ENCODE results near the gene MACO1. TPM values are rescaled to one million over a fixed set of nuclear protein-coding genes. Genes with fewer than 3 reads are reported as not detected.

The MACO1 gene
- polyA plus RNA-seq, 3 donors from 2014 or later, result 0.45 to 5.2 (median 3.7) TPM

DNA sequence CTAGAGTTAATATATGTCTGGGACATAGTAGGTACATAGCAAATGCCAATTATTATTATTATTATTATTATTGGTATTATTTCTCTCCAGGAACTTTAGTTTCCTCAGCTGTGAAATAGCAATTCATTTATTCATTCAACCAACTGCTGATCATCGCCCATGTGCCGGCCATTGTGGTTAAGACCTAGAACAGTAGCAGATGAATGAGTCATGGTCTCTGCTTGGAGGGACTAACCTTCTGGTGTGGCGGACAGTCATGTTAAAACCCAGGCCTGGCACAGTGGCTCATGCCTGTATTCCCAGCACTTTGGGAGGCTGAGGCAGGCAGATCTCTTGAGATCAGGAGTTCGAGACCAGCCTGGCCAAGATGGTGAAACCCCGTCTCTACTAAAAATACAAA lies 88.9 kb downstream of the MACO1 start:
- no peaks in the 10 kb centered on the region for H3K9me3 Mint-ChIP-seq
- DNase-seq, result no peak
- peaks cover 0 to 2% (median 0%) of the 10 kb centered on the region in 3 donors for H3K27me3 Mint-ChIP-seq (ENCODE audit: low read depth in 3 of 3)
- no peak overlapping the region for H3K27ac Mint-ChIP-seq
- no peak overlapping the region for H3K4me3 Mint-ChIP-seq
- no peaks in the 10 kb centered on the region for H3K36me3 Mint-ChIP-seq
- peaks cover 2 to 5% of the 10 kb centered on the region in 2 donors for H3K4me1 Mint-ChIP-seq

DNA sequence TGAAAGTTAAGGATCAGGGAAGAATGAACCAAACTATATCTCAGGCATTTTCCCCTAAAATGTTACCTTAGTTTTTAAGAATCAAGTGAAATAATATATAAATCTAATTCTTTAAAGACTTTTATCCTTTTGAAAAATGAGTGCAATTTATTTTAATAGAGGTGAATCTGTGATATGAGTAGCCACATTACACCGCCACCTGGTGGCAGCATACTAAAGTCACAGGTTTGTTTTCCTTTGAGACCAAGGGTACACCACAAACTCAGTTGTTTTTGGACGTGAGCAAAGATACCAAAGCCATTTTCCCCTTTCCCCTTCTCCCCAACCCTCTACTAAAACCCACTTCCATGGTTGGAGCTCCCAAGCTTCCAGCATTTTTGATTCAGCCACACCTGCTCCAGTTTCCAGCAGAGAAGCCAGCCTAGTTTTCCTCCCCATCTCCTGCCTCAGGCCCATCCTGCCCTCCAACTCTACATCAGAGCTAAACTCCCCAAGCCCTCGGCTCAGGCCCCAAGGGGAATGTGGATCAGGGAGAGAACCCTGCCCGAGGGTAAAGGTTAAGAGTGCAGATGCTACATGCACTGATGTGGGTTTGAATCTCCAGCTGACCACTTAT lies 89.9 kb downstream of the MACO1 start:
- no peak overlapping the region for H3K4me3 Mint-ChIP-seq
- peak; percentile 42 to 56 (median 45) for DNase-seq
- H3K36me3 Mint-ChIP-seq, result no peaks in the 10 kb centered on the region
- no peak overlapping the region for H3K27ac Mint-ChIP-seq
- H3K9me3 Mint-ChIP-seq, result no peaks in the 10 kb centered on the region
- H3K27me3 Mint-ChIP-seq (ENCODE audit: low read depth in 3 of 3), result peaks cover 0 to 2% (median 2%) of the 10 kb centered on the region in 3 donors
- peaks cover 3 to 5% of the 10 kb centered on the region in 2 donors for H3K4me1 Mint-ChIP-seq

DNA sequence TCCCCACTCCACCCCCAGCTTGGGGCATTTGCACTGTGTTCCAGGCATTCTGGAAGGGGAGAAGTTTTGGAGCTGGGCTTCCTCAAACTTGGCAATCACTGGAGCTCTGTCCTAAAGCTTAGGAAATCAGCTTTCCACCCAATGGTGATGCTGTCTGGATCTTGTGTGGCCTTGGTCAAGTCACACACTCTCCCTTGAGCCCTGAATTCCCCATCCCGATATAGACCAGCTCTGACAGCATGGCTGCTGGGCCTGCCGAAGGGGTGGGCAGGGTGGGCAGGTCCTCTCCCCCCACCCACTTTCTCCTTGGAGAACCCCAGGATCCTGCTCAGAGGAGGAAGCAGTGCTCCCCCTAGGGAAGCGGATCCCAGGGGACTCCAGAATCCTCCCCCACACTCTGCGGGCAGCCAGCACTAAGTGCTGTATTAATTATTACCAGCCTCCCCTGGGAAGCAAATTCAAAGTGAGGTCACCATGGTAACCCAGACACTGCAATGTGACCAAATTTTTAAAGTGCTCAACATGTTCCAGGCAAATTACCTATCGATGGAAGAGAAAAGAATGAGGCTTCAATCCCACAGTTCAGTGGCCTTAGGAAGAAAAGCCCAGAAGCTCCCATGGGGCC lies 91.4 kb downstream of the MACO1 start:
- Mint-ChIP-seq H3K4me1 (peaks cover 3 to 5% of the 10 kb centered on the region in 2 donors), H3K9me3 (no peaks in the 10 kb centered on the region), H3K36me3 (no peaks in the 10 kb centered on the region), H3K27me3 (ENCODE audit: low read depth in 3 of 3) (peaks cover 0 to 3% (median 2%) of the 10 kb centered on the region in 3 donors), H3K27ac (no peak overlapping the region), H3K4me3 (no peak overlapping the region)
- no peak for DNase-seq

DNA sequence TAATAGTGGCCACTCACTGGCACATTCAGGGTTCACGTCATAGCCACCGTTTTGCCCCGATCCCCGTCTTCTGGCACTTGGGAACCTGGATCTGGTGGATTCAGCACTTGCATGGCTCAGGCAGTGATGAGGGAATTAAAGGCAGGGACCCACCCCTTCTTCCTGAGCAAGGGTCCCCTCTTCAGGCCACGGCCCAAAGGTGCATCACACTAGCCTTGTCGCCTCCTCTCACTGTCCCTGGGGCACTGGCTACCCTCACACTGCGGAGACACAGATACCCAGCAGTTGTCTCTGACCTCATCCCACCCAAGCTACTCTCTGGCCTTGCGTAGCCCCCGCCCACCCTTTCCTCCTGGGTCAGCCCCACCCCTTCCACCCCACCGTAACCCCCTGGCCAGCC lies 92.8 kb downstream of the MACO1 start:
- Mint-ChIP-seq H3K4me3 (no peak overlapping the region), H3K27me3 (ENCODE audit: low read depth in 3 of 3) (peaks cover 0 to 3% (median 2%) of the 10 kb centered on the region in 3 donors), H3K4me1 (peaks cover 3 to 5% of the 10 kb centered on the region in 2 donors), H3K36me3 (no peaks in the 10 kb centered on the region), H3K27ac (no peak overlapping the region), H3K9me3 (no peaks in the 10 kb centered on the region)
- no peak for DNase-seq

DNA sequence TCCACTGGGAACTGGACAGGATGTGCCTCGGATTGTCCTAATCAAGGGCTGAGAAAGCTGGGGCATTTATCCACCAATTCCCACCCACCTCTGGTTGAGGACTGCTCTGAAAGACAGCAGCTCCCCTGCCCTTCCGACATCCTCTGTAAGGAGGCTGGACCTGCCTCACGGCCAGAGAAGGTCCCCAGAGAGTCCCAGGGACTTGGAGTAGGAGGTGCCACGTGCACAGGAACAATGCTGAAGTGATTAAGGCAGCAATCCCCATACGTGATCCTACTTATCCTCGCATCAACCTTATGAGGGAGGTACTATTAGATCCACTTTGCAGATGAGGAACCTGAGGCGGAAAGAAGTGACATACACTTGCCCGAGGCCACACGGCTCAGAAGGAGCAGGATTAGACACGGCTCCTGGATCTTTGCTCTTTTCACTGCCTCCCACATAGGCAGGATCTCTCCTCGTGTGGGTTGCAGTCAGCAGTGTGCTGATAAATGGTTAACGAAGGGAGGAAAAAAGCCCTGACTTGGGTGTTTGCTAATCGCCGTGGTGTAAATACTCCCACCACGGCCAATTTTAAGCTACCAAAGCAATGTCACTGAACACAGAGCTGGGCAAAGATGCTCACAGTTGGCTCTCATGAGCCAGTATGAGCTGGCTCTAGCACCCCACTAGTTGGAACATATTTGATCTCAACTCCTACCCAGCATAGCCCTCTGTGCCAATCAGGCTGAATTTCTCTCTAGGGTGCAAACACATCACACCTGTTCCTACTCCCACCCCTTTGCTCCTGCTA lies 94.1 kb downstream of the MACO1 start:
- no peak overlapping the region for H3K27ac Mint-ChIP-seq
- peaks cover 3 to 5% of the 10 kb centered on the region in 2 donors for H3K4me1 Mint-ChIP-seq
- H3K4me3 Mint-ChIP-seq, result no peak overlapping the region
- H3K27me3 Mint-ChIP-seq (ENCODE audit: low read depth in 3 of 3), result peaks cover 0 to 4% (median 2%) of the 10 kb centered on the region in 3 donors
- H3K9me3 Mint-ChIP-seq, result no peaks in the 10 kb centered on the region
- no peaks in the 10 kb centered on the region for H3K36me3 Mint-ChIP-seq
- no peak for DNase-seq

DNA sequence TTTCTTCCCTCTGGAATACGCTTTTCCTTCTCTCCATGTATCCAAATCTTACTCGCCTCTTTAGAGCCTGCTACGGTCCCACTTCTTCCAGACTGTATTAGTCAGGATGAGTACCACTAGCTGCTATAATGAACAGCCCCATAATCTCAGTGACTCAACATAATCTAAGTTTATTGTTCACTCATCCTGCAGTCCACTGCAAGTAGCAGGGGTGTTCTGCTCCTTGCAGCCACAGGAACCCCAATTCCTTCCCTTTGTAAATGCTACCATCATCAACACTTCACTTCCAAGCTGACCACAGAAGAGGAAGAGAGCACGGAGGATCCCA lies 94.6 kb downstream of the MACO1 start:
- Mint-ChIP-seq H3K27me3 (ENCODE audit: low read depth in 3 of 3) (peaks cover 0 to 4% (median 2%) of the 10 kb centered on the region in 3 donors), H3K9me3 (no peaks in the 10 kb centered on the region), H3K4me1 (peaks cover 3 to 5% of the 10 kb centered on the region in 2 donors), H3K4me3 (no peak overlapping the region), H3K36me3 (no peaks in the 10 kb centered on the region), H3K27ac (no peak overlapping the region)
- DNase-seq, result no peak

- Mint-ChIP-seq H3K27ac (no peak overlapping the region), H3K4me3 (no peak overlapping the region), H3K9me3 (no peaks in the 10 kb centered on the region), H3K27me3 (ENCODE audit: low read depth in 3 of 3) (peaks cover 0 to 4% (median 0%) of the 10 kb centered on the region in 3 donors), H3K4me1 (peaks cover 0 to 2% of the 10 kb centered on the region in 2 donors), H3K36me3 (no peaks in the 10 kb centered on the region)
- DNase-seq, result no peak
Observed at GRCh38 chr1:25526753-25527152, 96.1 kb downstream of the MACO1 start.

DNA sequence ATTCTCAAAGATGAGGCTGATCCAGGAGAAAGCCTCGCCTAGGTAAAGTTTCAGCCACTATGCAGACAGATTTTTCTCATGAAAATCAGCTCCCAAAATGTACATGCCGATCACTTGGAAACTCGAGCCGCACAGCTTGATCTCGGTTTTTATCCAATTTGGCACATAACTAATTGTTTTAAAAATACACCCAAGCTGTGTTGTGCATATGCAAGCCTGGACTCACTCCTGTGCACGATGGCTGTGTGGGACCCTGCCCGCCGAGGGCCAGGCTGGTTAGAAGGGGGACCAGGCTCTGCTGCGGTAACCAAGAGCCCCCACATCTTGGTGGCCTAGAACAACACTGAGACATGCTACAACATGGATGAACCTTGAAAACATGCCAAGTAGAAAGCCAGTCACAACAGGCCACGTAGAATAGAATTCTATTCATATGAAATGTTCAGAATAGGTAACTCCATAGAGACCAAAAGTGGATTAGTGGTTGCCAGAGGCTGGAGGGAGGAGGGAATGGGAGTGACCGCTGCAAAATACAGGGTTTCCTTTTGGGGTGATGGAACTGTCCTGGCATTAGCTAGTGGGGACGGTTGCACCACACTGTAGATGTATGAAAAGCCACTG lies 96.6 kb downstream of the MACO1 start:
- H3K27ac Mint-ChIP-seq, result no peak overlapping the region
- peaks cover 0 to 2% of the 10 kb centered on the region in 2 donors for H3K4me1 Mint-ChIP-seq
- no peak for DNase-seq
- peaks cover 0 to 4% (median 0%) of the 10 kb centered on the region in 3 donors for H3K27me3 Mint-ChIP-seq (ENCODE audit: low read depth in 3 of 3)
- no peak overlapping the region for H3K4me3 Mint-ChIP-seq
- no peaks in the 10 kb centered on the region for H3K36me3 Mint-ChIP-seq
- H3K9me3 Mint-ChIP-seq, result no peaks in the 10 kb centered on the region

DNA sequence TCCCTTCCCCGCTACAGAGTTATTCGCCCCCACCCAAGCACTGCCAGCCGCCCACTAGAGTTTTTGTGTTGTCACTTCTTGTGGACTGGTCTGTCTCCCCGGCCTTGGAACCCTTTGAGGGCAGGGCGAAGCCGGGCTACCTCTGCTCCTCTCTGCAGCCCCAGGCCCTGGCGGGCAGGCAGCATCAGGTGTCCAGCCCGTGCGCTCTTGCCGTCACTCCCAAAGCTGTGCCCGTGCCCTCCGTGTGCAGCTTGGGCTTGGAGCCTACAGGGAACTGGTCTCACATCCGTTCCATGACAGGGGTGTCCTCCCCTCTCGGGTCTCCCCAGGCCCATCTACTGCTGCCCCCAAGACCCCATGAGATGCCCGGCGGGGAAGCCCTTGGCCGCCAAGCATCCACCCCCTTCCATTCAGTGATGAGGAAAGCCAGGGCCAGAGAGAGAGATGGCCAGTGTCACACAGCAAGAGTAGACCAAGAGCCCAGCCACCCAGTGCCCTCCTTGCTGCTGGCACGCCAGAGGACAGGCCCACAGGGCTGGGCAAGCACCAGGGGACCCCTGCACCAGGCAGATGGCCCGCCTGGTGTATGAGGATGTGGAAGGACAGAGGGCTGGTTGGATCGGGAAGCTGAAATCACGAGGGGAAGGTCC lies 97.4 kb downstream of the MACO1 start:
- H3K4me1 Mint-ChIP-seq, result peaks cover 0 to 2% of the 10 kb centered on the region in 2 donors
- H3K4me3 Mint-ChIP-seq, result no peak overlapping the region
- no peaks in the 10 kb centered on the region for H3K9me3 Mint-ChIP-seq
- H3K36me3 Mint-ChIP-seq, result no peaks in the 10 kb centered on the region
- no peak for DNase-seq
- H3K27ac Mint-ChIP-seq, result no peak overlapping the region
- H3K27me3 Mint-ChIP-seq (ENCODE audit: low read depth in 3 of 3), result peaks cover 0 to 4% (median 0%) of the 10 kb centered on the region in 3 donors

- peaks cover 0 to 2% of the 10 kb centered on the region in 2 donors for H3K4me1 Mint-ChIP-seq
- H3K27me3 Mint-ChIP-seq (ENCODE audit: low read depth in 3 of 3), result peaks cover 0 to 4% (median 0%) of the 10 kb centered on the region in 3 donors
- H3K9me3 Mint-ChIP-seq, result no peaks in the 10 kb centered on the region
- peak overlapping the region in 1 of 6 donors; percentile 5 for H3K27ac Mint-ChIP-seq
- H3K36me3 Mint-ChIP-seq, result no peaks in the 10 kb centered on the region
- H3K4me3 Mint-ChIP-seq, result no peak overlapping the region
- no peak for DNase-seq
Observed at GRCh38 chr1:25528881-25529517, 98.3 kb downstream of the MACO1 start.

GRCh38 chr1:25529518-25530185 lies 99.0 kb downstream of the MACO1 start:
- Mint-ChIP-seq H3K36me3 (no peaks in the 10 kb centered on the region), H3K9me3 (no peaks in the 10 kb centered on the region), H3K4me3 (no peak overlapping the region), H3K27ac (no peak overlapping the region), H3K4me1 (peaks cover 0 to 2% of the 10 kb centered on the region in 2 donors), H3K27me3 (ENCODE audit: low read depth in 3 of 3) (peaks cover 0 to 4% (median 0%) of the 10 kb centered on the region in 3 donors)
- DNase-seq, result no peak

DNA sequence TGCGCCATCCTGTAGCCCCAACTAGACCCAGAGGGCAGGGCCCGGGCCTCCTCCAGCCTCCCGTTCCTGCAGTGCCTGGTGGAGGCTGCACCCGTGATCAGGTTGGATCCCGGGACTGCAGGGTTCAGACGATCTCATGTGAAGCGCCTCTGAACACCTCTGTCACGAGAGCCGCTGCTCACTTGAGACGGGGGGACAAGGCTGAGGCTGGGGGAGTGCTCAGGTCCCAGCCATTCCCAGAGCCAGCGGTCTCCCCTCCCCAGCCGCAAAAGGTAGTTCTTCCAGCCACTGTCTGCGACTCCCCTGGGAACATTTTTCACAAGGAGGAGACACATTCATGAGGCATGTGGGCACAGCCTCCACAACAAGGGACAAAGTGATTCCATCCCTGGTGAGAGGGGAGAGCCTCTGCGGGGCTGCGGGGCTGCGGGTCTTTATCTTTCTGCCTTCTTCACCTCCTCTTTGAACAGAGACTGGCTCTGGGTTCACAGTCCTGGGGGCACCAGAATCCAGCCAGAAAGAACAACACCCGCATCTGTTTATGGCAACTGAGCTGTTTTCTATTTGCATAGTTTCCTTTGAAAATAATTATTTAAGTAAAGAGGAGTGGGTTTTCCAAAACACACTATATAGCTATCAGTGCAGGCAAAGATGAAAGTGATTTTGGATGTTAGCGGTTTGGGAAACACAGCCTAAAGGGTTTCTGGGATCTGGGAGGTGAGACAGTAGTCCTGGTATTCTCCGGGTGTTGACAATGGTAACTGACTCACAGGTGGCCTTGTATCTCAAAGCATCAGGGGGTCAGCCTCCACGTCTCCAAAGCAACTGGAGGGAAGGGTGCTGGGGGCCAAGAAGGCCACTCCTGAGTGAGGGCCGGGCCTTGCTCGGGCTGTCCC lies 99.7 kb downstream of the MACO1 start:
- no peak for DNase-seq
- H3K27me3 Mint-ChIP-seq (ENCODE audit: low read depth in 3 of 3), result peaks cover 0 to 3% (median 0%) of the 10 kb centered on the region in 3 donors
- H3K9me3 Mint-ChIP-seq, result no peaks in the 10 kb centered on the region
- no peaks in the 10 kb centered on the region for H3K36me3 Mint-ChIP-seq
- H3K4me3 Mint-ChIP-seq, result no peak overlapping the region
- H3K27ac Mint-ChIP-seq, result no peak overlapping the region
- H3K4me1 Mint-ChIP-seq, result peaks cover 0 to 1% of the 10 kb centered on the region in 2 donors
